Measurements from ENCODE around the gene CCDC175.

CCDC175 gene

GRCh38 chr14:59511916-59512575 is 64.6 kb downstream of the CCDC175 start:
- peak; percentile 73 for TF ChIP-seq CTCF (IDR thresholded peaks at IDR 0.05)

- TF ChIP-seq CTCF (IDR thresholded peaks at IDR 0.05): no peak
Measured at GRCh38 chr14:59510966-59511365, 65.6 kb downstream of the CCDC175 start.

GRCh38 chr14:59510001-59510400 is 66.6 kb downstream of the CCDC175 start:
- TF ChIP-seq CTCF (IDR thresholded peaks at IDR 0.05): no peak

- TF ChIP-seq CTCF (IDR thresholded peaks at IDR 0.05): no peak
Measured at GRCh38 chr14:59509101-59509500, 67.5 kb downstream of the CCDC175 start.

- TF ChIP-seq CTCF (IDR thresholded peaks at IDR 0.05): no peak
Measured at GRCh38 chr14:59507752-59508103, 68.9 kb downstream of the CCDC175 start.

- TF ChIP-seq CTCF (IDR thresholded peaks at IDR 0.05): peak; percentile 99
Measured at GRCh38 chr14:59507063-59507751, 69.4 kb downstream of the CCDC175 start.

GRCh38 chr14:59503256-59503655 is 73.4 kb downstream of the CCDC175 start:
- TF ChIP-seq CTCF (IDR thresholded peaks at IDR 0.05): no peak
